Upper lobe of left lung (tissue), 6 donors: ENCODE data around the gene AVEN. TPM values are rescaled to one million over a fixed set of nuclear protein-coding genes. Genes with fewer than 3 reads are reported as not detected.
A peak's percentile ranks its signal among the peaks of the same experiment; 100 is the strongest.

Source experiments
- ATAC-seq, 2 donors: fragments of 200-7000 bp; cut with Tn5 transposase; one replicate each; pipeline ENCODE4 v1.9.1; 2022; ENCODE audit warnings: mild to moderate bottlenecking in 2 of 2, moderate library complexity in 2 of 2; ENCODE audit not compliant: low FRiP score in 2 of 2
- DNase-seq, 2 donors: peaks; one replicate each; pipeline ENCODE4 v3.0.0-alpha.2; 2019 to 2020
- H3K27ac ChIP-seq, 4 donors: fragments of 200-600 bp; sonication (generic); one replicate each; pipeline ENCODE4 v1.5.1; 2016 to 2019
- H3K27me3 ChIP-seq, 4 donors: fragments of 200-600 bp; sonication (generic); one replicate each; pipeline ENCODE4 v1.5.1; 2017 to 2019
- H3K36me3 ChIP-seq, 4 donors: fragments of 200-600 bp; sonication (generic); one replicate each; pipeline ENCODE4 v1.5.1; 2016 to 2019
- H3K4me1 ChIP-seq, 4 donors: fragments of 200-600 bp; sonication (generic); one replicate each; pipeline ENCODE4 v1.5.1; 2018 to 2019
- H3K4me3 ChIP-seq, 4 donors: fragments of 200-600 bp; sonication (generic); one replicate each; pipeline ENCODE4 v1.5.1; 2017 to 2019; ENCODE audit warnings: mild to moderate bottlenecking in 2 of 4, moderate library complexity in 1 of 4
- H3K9me3 ChIP-seq, 4 donors: fragments of 200-600 bp; sonication (generic); one replicate each; pipeline ENCODE4 v1.5.1; 2018 to 2019
- EP300 ChIP-seq, 4 donors: sonication (generic); formaldehyde crosslinking; IDR thresholded peaks; one replicate each; pipeline ENCODE4 v1.5.1; 2017; ENCODE audit warnings: antibody characterized with exemption in 4 of 4, control low read depth in 2 of 4
- POLR2A ChIP-seq, 4 donors: fragments of 450-650 bp; IDR thresholded peaks; one replicate each; pipeline ENCODE4 v1.5.1; 2016 to 2017; ENCODE audit warnings: antibody characterized with exemption in 4 of 4, mild to moderate bottlenecking in 2 of 4
- POLR2AphosphoS5 ChIP-seq, 2 donors: sonication (generic); formaldehyde crosslinking; IDR thresholded peaks; one replicate each; pipeline ENCODE4 v1.5.1; 2017; ENCODE audit warnings: antibody characterized with exemption in 2 of 2
- WGBS, 2 donors: methylation state at CpG; one replicate each; pipeline ENCODE4 v1.1.5; 2017 to 2018; 5-methylcytosine and 5-hydroxymethylcytosine counted together
- total RNA-seq, 6 donors: library from RNA; depleted of rRNA in 4 of 6; stranded (reverse); fragments of >200 nt in 4 of 6; gene quantifications; one replicate each; pipeline versions ENCODE4 v1.1.0 to v1.2.1, GENCODE V29; 2016 to 2021
- TF ChIP-seq, protein P1 (sequence below), 6 experiments: fragments of 450-650 bp in 4 of 6; fragments of 200-600 bp in 2 of 6; sonication (generic) in 2 of 6; IDR thresholded peaks; one replicate each; pipeline ENCODE4 v1.5.1; 2016 to 2019; ENCODE audit warnings: antibody characterized with exemption in 6 of 6
- donor health status: DM: no; HTN: no; CAD: no; lungs with moderate emphysema.
- donor health status: DM: no; HTN: yes; CAD: no; lungs with severe emphysema.

AVEN gene
- total RNA-seq, 6 donors from 2014 or later = 6.9 to 38.8 (median 9.9) TPM

DNA sequence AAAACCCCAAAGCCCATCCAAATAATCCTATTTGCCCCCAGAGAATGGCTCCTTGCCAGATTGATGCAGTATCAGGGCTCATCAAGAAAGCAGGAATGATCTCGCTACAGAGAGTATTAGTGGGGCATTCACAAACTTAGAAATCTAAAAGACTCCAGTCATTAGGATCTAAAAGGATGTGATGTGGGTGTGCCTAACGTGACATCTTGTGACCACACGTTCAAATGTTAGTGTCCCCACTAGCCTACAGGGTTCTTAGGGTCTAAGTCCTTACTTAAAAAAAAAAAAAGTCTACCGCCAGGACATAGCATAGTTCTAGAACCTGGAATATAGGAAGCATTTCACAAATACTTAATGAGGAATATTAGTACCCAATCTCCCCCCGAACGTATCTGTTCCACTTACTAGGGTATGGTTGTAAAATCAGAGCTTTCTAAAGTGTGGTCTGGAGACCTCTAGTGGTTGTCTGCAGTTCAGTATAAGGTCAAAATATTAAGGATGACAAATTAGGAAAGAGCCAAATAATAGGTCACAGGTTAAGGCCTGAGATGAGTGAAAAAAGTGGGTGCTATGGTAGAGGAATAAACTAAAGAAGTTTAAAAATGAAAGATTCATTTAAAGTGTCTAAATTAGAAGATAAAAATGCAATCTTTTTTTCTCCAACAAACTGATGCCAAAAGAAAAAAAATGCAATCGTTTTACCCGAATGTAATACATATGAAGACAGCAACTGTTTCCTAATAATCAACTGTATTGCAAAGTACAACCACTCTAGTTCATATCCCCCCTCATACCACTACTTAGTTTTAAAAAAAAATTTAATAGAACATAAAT is 75.0 kb downstream of the AVEN start:
- Histone ChIP-seq H3K36me3 (no peaks in the 10 kb centered on the region), H3K27me3 (no peaks in the 10 kb centered on the region), H3K4me1 (no peaks in the 10 kb centered on the region), H3K4me3 (no peak overlapping the region), H3K9me3 (no peaks in the 10 kb centered on the region), H3K27ac (no peak overlapping the region)
- TF ChIP-seq, protein P1, sequence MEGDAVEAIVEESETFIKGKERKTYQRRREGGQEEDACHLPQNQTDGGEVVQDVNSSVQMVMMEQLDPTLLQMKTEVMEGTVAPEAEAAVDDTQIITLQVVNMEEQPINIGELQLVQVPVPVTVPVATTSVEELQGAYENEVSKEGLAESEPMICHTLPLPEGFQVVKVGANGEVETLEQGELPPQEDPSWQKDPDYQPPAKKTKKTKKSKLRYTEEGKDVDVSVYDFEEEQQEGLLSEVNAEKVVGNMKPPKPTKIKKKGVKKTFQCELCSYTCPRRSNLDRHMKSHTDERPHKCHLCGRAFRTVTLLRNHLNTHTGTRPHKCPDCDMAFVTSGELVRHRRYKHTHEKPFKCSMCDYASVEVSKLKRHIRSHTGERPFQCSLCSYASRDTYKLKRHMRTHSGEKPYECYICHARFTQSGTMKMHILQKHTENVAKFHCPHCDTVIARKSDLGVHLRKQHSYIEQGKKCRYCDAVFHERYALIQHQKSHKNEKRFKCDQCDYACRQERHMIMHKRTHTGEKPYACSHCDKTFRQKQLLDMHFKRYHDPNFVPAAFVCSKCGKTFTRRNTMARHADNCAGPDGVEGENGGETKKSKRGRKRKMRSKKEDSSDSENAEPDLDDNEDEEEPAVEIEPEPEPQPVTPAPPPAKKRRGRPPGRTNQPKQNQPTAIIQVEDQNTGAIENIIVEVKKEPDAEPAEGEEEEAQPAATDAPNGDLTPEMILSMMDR (IDR thresholded peaks at IDR 0.05) = peak in 5 of 6 experiments; percentile 22 to 51 (median 38)
- no peak for TF ChIP-seq POLR2A (IDR thresholded peaks at IDR 0.05)
- DNase-seq (no peak), ATAC-seq (peak in 1 of 2 donors; percentile 63)
- WGBS, 2 donors = 59 to 60% methylated on average over 8 of the region's 8 CpGs

DNA sequence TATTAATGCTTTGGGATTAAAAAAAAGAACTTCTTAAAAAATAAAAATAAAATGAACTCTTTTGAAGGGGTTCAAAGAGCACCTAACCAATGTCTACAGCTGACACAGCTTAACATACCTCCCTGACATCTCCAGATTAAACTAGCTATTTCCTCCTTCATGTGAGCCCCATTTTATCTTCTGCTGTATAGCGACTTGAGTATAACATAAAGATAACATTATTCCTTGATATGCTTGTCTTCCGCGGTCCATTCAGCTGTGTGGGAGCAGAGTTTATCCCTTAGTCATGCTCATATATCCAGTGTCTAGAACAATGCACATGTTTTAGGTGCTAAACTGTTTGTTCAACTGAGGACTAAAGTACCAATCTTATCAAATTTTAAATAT is 78.5 kb downstream of the AVEN start:
- Histone ChIP-seq H3K9me3 (no peaks in the 10 kb centered on the region), H3K27ac (no peak overlapping the region), H3K4me1 (no peaks in the 10 kb centered on the region), H3K27me3 (no peaks in the 10 kb centered on the region), H3K4me3 (no peak overlapping the region), H3K36me3 (no peaks in the 10 kb centered on the region)
- 77 to 78% methylated on average over 3 of the region's 3 CpGs for WGBS, 2 donors
- DNase-seq (no peak), ATAC-seq (no peak)
- no peak for TF ChIP-seq POLR2AphosphoS5 (IDR thresholded peaks at IDR 0.05)

DNA sequence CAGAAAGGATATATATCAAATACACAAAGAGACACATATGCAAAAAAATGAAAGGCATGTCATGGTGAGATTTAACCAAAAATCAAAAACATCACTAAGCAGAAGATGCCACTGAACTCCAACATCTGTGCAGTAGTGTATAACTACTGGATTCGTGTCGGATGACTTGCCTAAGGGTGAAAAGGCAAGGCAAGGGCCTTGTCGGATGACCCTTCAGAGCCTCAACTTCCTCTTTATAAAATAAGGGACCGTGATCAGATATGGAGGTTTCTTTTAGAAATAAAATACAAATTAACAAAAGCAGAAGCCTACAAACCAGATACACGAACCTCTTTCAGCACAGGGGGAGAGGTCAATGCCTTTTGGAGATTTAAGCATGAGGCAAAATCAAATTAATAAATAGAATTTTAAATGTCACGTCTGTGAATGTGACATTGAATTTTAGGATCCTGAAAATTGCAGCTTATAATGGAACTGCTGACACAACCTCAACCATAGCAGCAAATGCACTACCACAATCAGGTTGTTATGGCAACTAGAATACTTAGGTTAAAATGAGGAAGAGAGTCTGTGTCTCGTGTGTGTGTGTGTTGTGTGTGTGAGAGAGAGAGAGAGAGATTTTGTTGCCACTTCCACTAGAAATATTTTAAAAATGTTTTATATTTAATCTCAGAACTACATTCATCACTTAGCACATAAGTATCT is 79.0 kb downstream of the AVEN start:
- Histone ChIP-seq H3K4me1 (no peaks in the 10 kb centered on the region), H3K9me3 (no peaks in the 10 kb centered on the region), H3K27me3 (no peaks in the 10 kb centered on the region), H3K4me3 (no peak overlapping the region), H3K27ac (no peak overlapping the region), H3K36me3 (no peaks in the 10 kb centered on the region)
- ATAC-seq (peak in 1 of 2 donors; percentile 70), DNase-seq (no peak)
- 78 to 81% methylated on average over 7 of the region's 7 CpGs for WGBS, 2 donors
- no peak for TF ChIP-seq POLR2A (IDR thresholded peaks at IDR 0.05)
- no peak for TF ChIP-seq EP300 (IDR thresholded peaks at IDR 0.05)
- TF ChIP-seq, protein P1 (IDR thresholded peaks at IDR 0.05) = no peak

DNA sequence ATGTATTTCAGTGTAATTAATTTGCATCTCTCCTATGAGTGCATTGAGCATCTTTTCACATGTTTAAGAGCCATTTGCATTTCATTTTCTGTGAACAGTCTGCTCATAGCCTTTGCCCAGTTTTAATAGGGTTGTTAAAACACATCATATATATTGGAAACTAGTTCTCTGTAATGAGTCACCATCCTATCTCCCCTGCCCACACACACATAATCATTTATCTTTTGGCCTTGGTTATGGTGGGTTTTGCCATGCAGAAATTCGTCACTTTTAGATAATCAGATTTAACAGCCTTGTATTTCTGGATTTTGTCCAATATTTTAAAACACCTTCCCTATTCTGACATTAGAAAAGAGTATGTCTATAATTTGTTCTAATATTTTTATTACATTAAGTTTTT is 82.6 kb downstream of the AVEN start:
- Histone ChIP-seq H3K27ac (no peak overlapping the region), H3K4me1 (no peaks in the 10 kb centered on the region), H3K36me3 (no peaks in the 10 kb centered on the region), H3K9me3 (no peaks in the 10 kb centered on the region), H3K27me3 (no peaks in the 10 kb centered on the region), H3K4me3 (no peak overlapping the region)
- no peak for DNase-seq
- 63% methylated on average over 1 of the region's 1 CpG for WGBS, 2 donors
- ATAC-seq = no peak
- TF ChIP-seq, protein P1 (IDR thresholded peaks at IDR 0.05) = no peak
- TF ChIP-seq EP300 (IDR thresholded peaks at IDR 0.05) (no peak), POLR2A (IDR thresholded peaks at IDR 0.05) (no peak), POLR2AphosphoS5 (IDR thresholded peaks at IDR 0.05) (no peak)

DNA sequence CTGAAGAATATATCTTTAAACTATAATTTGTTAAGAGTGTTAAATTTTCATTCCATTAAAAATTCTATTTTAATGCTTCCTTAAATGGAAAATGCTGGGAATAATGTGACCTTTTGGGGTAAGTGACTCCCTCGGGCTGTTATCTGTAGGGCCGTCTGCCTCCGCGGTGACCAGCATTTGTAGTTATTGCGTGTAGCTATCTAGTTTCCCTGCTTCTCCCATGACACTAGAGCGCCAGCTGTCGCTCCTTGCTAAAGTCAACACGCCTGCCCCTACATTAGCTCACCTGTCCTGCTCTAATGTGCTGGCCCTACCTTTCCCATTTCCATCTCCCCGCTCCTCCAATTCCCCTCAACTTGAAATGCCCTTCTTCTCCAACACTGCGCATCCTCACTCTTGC is 83.1 kb downstream of the AVEN start:
- Histone ChIP-seq H3K27ac (no peak overlapping the region), H3K4me3 (no peak overlapping the region), H3K27me3 (no peaks in the 10 kb centered on the region), H3K9me3 (no peaks in the 10 kb centered on the region), H3K36me3 (no peaks in the 10 kb centered on the region), H3K4me1 (no peaks in the 10 kb centered on the region)
- no peak for DNase-seq
- 83 to 87% methylated on average over 10 of the region's 10 CpGs for WGBS, 2 donors
- no peak for TF ChIP-seq POLR2AphosphoS5 (IDR thresholded peaks at IDR 0.05)
- TF ChIP-seq, protein P1 (IDR thresholded peaks at IDR 0.05) = no peak
- ATAC-seq = no peak
